Lower leg skin (tissue), 4 donors: ENCODE results near the gene ARHGAP15. TPM values are rescaled to one million over a fixed set of nuclear protein-coding genes. Genes with fewer than 3 reads are reported as not detected.

Source experiments
- DNase-seq, 2 donors: peaks; one replicate each; pipeline ENCODE4 v3.0.0-alpha.2; 2019; ENCODE audit warnings: low spot score in 2 of 2
- H3K4me3 ChIP-seq: fragments of 200-600 bp; sonication (generic); 2 replicates; pipeline ENCODE4 v1.5.1; 2017; ENCODE audit warnings: mild to moderate bottlenecking, low read depth; ENCODE audit not compliant: poor library complexity, severe bottlenecking
- POLR2A ChIP-seq, 2 donors: fragments of 450-650 bp; IDR thresholded peaks; one replicate each; pipeline ENCODE4 v1.6.1; 2016 to 2017; ENCODE audit warnings: antibody characterized with exemption in 2 of 2, mild to moderate bottlenecking in 1 of 2, moderate library complexity in 1 of 2
- whole genome bisulfite sequencing, 2 donors: methylation state at CpG; one replicate each; pipeline ENCODE4 v1.1.5; 2018; 5-methylcytosine and 5-hydroxymethylcytosine counted together
- intact Hi-C: fragments of 100-400 bp; cut with DNase I; formaldehyde crosslinking; loops from one replicate; pipeline ENCODE4 v1.15.0; 2023; ENCODE audit warnings: low total_unique reads
- total RNA-seq, 4 donors: library from RNA; depleted of rRNA; stranded (reverse); fragments of >200 nt; gene quantifications; one replicate each; pipeline ENCODE4 v1.1.0, GENCODE V29; 2016
- TF ChIP-seq, protein P1 (sequence below), 3 donors: fragments of 450-650 bp; IDR thresholded peaks; one replicate each; pipeline ENCODE4 v1.5.1; 2016; ENCODE audit warnings: antibody characterized with exemption in 3 of 3, mild to moderate bottlenecking in 3 of 3, moderate library complexity in 2 of 3

ARHGAP15 gene
- total RNA-seq, 4 donors from 2014 or later = 1.1 to 4.6 (median 2.4) TPM

DNA sequence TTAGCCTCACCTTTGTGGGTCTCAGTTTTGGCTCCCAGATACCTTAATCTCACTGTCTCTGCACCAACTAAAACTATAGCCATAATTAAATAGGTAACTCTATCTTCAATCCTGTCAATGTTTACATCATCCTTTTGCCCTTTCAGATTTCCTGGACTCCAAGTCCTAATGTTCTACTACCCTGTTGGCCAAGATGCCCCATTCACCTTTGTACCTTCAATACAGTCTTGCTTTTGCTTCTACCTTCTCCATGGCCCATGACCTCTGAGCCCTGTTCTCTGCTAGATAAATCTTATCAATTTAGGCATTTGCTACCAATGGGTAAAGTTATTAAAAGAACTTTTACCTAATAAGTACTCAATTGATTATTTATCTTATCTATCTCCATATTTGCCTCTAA, 635.5 kb downstream of the ARHGAP15 start:
- intact Hi-C loops = no loop called here
- no peak for TF ChIP-seq POLR2A (IDR thresholded peaks at IDR 0.05)
- TF ChIP-seq, protein P1, sequence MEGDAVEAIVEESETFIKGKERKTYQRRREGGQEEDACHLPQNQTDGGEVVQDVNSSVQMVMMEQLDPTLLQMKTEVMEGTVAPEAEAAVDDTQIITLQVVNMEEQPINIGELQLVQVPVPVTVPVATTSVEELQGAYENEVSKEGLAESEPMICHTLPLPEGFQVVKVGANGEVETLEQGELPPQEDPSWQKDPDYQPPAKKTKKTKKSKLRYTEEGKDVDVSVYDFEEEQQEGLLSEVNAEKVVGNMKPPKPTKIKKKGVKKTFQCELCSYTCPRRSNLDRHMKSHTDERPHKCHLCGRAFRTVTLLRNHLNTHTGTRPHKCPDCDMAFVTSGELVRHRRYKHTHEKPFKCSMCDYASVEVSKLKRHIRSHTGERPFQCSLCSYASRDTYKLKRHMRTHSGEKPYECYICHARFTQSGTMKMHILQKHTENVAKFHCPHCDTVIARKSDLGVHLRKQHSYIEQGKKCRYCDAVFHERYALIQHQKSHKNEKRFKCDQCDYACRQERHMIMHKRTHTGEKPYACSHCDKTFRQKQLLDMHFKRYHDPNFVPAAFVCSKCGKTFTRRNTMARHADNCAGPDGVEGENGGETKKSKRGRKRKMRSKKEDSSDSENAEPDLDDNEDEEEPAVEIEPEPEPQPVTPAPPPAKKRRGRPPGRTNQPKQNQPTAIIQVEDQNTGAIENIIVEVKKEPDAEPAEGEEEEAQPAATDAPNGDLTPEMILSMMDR (IDR thresholded peaks at IDR 0.05) = no peak
- DNase-seq = no peak
- H3K4me3 ChIP-seq = no peak overlapping the region

DNA sequence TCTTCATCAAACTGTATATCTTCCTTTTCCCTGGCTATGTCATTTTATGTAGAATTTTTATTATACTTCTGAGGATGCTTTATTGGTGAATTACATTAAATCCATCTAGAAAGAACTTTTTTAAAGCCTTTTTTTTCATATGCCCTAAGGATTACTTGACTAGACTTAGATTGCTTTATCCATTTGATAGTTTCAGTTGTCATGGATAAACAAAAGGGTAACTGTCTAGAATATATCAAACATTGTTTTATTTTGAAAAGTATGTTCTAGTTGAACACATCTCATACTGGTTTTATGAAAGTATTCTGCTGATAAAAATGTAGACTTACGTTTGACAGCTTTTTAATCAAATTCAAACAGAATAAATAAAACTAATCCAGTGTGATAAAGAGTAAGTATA, 639.8 kb downstream of the ARHGAP15 start:
- intact Hi-C loops = no loop called here
- no peak overlapping the region for H3K4me3 ChIP-seq
- WGBS, 2 donors = 76 to 84% methylated on average over 1 of the region's 1 CpG
- TF ChIP-seq, protein P1 (IDR thresholded peaks at IDR 0.05) = no peak
- TF ChIP-seq POLR2A (IDR thresholded peaks at IDR 0.05) = no peak
- no peak for DNase-seq

DNA sequence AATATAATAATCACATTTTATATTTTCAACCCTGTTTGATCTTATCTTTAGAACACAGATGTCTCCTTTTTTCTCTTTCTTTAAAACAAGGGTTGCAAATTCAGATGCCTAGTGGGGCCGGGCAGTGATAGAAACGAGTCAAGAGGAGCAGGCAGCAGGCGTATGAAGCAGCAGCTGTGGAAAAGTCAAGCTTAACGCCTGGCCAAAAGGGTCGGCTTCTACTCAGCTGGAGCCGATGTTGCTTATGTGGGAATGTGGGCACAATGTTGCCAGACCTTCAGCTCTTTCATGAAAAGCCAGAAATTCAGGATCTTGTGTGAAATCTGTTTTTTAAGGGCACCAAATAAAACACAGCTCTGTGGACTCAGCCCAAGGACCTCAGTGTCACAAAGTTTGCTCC, 642.7 kb downstream of the ARHGAP15 start:
- intact Hi-C loops = no loop called here
- 45 to 52% methylated on average over 6 of the region's 6 CpGs for WGBS, 2 donors

DNA sequence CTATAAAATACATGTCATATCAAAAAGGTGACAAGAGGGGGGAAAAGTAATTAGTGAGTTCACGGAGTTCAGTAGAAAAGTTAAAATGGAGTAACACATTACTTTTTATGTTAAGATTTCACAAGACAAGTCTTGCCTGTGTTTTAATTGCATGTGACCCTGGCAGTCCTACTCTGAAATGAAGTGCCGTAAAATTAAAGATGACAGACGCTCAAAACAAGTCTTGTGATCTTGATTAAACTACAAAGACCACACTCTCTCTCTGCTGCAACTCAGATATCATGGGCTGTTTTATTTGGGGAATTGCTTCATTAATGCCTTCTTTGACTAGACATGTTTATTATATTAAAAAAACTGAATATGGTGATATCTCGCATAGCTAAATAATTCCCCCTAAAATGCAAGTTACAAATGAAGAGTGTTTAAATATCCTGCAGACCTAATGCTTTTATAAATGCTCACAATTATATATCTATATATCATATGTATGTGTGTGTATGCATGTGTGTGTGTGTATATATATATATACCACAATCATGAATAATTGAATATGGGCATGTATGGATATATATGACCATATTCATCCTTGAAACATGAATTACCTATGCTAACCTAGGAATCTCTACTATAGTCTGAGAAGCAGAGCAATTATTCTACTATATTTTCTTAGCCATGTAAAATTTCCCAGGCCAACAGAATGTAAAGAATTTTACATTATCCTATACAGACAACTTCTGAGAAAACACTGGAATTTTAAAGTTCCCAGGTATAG, 647.5 kb downstream of the ARHGAP15 start:
- no peak overlapping the region for H3K4me3 ChIP-seq
- 52 to 68% methylated on average over 4 of the region's 4 CpGs for WGBS, 2 donors
- no peak for DNase-seq
- TF ChIP-seq POLR2A (IDR thresholded peaks at IDR 0.05) = no peak
- TF ChIP-seq, protein P1 (IDR thresholded peaks at IDR 0.05) = no peak
- intact Hi-C loops = no loop called here

More for the DNA sequence above, 642.7 kb downstream of the ARHGAP15 start:
- DNase-seq = no peak
- no peak overlapping the region for H3K4me3 ChIP-seq
- TF ChIP-seq, protein P1 (IDR thresholded peaks at IDR 0.05) = no peak
- TF ChIP-seq POLR2A (IDR thresholded peaks at IDR 0.05) = no peak

DNA sequence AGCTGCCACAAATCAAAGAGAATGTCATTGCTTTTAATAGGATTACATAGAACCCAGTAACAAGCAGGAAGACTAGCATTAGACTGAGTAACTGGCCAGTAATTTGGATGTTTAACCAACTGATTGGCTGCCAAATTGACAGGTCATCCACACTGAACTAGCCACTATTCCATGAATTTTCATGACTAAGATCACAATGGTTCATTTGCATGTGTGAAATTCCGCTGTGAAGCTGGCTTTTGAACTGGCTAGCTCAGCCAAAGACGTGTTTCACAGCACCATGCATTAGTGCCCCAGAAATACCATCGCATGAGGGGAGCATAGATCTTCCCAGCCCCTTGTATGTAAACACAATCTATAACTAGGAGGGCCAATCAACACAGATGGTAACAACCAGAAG, 649.8 kb downstream of the ARHGAP15 start:
- TF ChIP-seq, protein P1 (IDR thresholded peaks at IDR 0.05) = no peak
- no peak for TF ChIP-seq POLR2A (IDR thresholded peaks at IDR 0.05)
- intact Hi-C loops = no loop called here
- WGBS, 2 donors = 84 to 90% methylated on average over 3 of the region's 3 CpGs

More for the DNA sequence above, 649.8 kb downstream of the ARHGAP15 start:
- H3K4me3 ChIP-seq = no peak overlapping the region
- DNase-seq = no peak
